Type B pancreatic cell (in vitro differentiated cells): ENCODE data around the gene PTPRQ. TPM values are rescaled to one million over a fixed set of nuclear protein-coding genes. Genes with fewer than 3 reads are reported as not detected.

Experiments
- DNase-seq: peaks from one replicate; pipeline ENCODE4 v3.0.0; 2021; ENCODE audit warnings: mixed read lengths; ENCODE audit not compliant: unreplicated experiment; ENCODE audit errors: extremely low spot score
- H3K27ac Mint-ChIP-seq: 2 replicates; pipeline ENCODE4 v1.8.0; 2021; ENCODE audit warnings: mild to moderate bottlenecking, mixed read lengths
- H3K27me3 Mint-ChIP-seq: 2 replicates; pipeline ENCODE4 v1.8.0; 2021; ENCODE audit warnings: mixed read lengths
- H3K36me3 Mint-ChIP-seq: 2 replicates; pipeline ENCODE4 v1.8.0; 2021; ENCODE audit warnings: mixed read lengths
- H3K4me1 Mint-ChIP-seq: one replicate; pipeline ENCODE4 v1.8.0; 2021; ENCODE audit warnings: mixed read lengths; ENCODE audit not compliant: unreplicated experiment
- H3K4me3 Mint-ChIP-seq: 2 replicates; pipeline ENCODE4 v1.8.0; 2021; ENCODE audit warnings: mild to moderate bottlenecking, mixed read lengths
- H3K9me3 Mint-ChIP-seq: 2 replicates; pipeline ENCODE4 v1.8.0; 2021; ENCODE audit warnings: mixed read lengths
- CTCF ChIP-seq: fragments of 200-600 bp; sonication (generic); conservative IDR thresholded peaks from 2 replicates; pipeline ENCODE4 v1.5.0; 2021; ENCODE audit warnings: antibody characterized with exemption, mild to moderate bottlenecking
- total RNA-seq: library from RNA; stranded (reverse); gene quantifications from 2 replicates; pipeline ENCODE4 v1.2.1, GENCODE V29; 2021; ENCODE audit warnings: low replicate concordance

The PTPRQ gene
- total RNA-seq, 1 donor from 2014 or later = 1.3 TPM

GRCh38 chr12:80551897-80552296, 107.9 kb downstream of the PTPRQ start:
- DNase-seq = no peak
- H3K27me3 Mint-ChIP-seq = no peaks in the 10 kb centered on the region
- no peaks in the 10 kb centered on the region for H3K9me3 Mint-ChIP-seq
- no peaks in the 10 kb centered on the region for H3K4me1 Mint-ChIP-seq
- H3K27ac Mint-ChIP-seq = no peak overlapping the region
- H3K4me3 Mint-ChIP-seq = no peak overlapping the region
- H3K36me3 Mint-ChIP-seq = no peaks in the 10 kb centered on the region
- no peak for TF ChIP-seq CTCF

- no peak for TF ChIP-seq CTCF
- Mint-ChIP-seq H3K4me3 (no peak overlapping the region), H3K4me1 (no peaks in the 10 kb centered on the region), H3K27ac (no peak overlapping the region), H3K36me3 (no peaks in the 10 kb centered on the region), H3K27me3 (no peaks in the 10 kb centered on the region), H3K9me3 (no peaks in the 10 kb centered on the region)
- DNase-seq = no peak
Observed at GRCh38 chr12:80553316-80553715, 109.3 kb downstream of the PTPRQ start.

- Mint-ChIP-seq H3K36me3 (no peaks in the 10 kb centered on the region), H3K4me3 (no peak overlapping the region), H3K9me3 (no peaks in the 10 kb centered on the region), H3K27me3 (no peaks in the 10 kb centered on the region), H3K27ac (no peak overlapping the region), H3K4me1 (no peaks in the 10 kb centered on the region)
- no peak for DNase-seq
- no peak for TF ChIP-seq CTCF
Observed at GRCh38 chr12:80556566-80556965, 112.5 kb downstream of the PTPRQ start.

- DNase-seq = no peak
- H3K9me3 Mint-ChIP-seq = no peaks in the 10 kb centered on the region
- H3K36me3 Mint-ChIP-seq = no peaks in the 10 kb centered on the region
- H3K4me3 Mint-ChIP-seq = no peak overlapping the region
- H3K4me1 Mint-ChIP-seq = no peaks in the 10 kb centered on the region
- H3K27me3 Mint-ChIP-seq = no peaks in the 10 kb centered on the region
- no peak for TF ChIP-seq CTCF
- H3K27ac Mint-ChIP-seq = no peak overlapping the region
Observed at GRCh38 chr12:80559766-80560165, 115.7 kb downstream of the PTPRQ start.

GRCh38 chr12:80565271-80565670, 121.2 kb downstream of the PTPRQ start:
- H3K4me1 Mint-ChIP-seq = no peaks in the 10 kb centered on the region
- DNase-seq = no peak
- H3K9me3 Mint-ChIP-seq = no peaks in the 10 kb centered on the region
- H3K27me3 Mint-ChIP-seq = no peaks in the 10 kb centered on the region
- H3K4me3 Mint-ChIP-seq = no peak overlapping the region
- no peak for TF ChIP-seq CTCF
- peak overlapping the region; percentile 14 for H3K27ac Mint-ChIP-seq
- no peaks in the 10 kb centered on the region for H3K36me3 Mint-ChIP-seq

- H3K9me3 Mint-ChIP-seq = no peaks in the 10 kb centered on the region
- no peak for TF ChIP-seq CTCF
- no peak overlapping the region for H3K4me3 Mint-ChIP-seq
- H3K4me1 Mint-ChIP-seq = no peaks in the 10 kb centered on the region
- H3K27me3 Mint-ChIP-seq = no peaks in the 10 kb centered on the region
- no peaks in the 10 kb centered on the region for H3K36me3 Mint-ChIP-seq
- H3K27ac Mint-ChIP-seq = no peak overlapping the region
- no peak for DNase-seq
Observed at GRCh38 chr12:80567401-80567800, 123.4 kb downstream of the PTPRQ start.
